ENCODE measurements around the gene NEMP2.

- TF ChIP-seq CTCF (IDR thresholded peaks at IDR 0.05) (no peak), POLR2AphosphoS5 (IDR thresholded peaks at IDR 0.05) (no peak), POLR2A (IDR thresholded peaks at IDR 0.05) (no peak), EP300 (IDR thresholded peaks at IDR 0.05) (no peak)
Observed at GRCh38 chr2:190455358-190456095, 79.0 kb downstream of the NEMP2 start.

All from suprapubic skin (tissue), 4 donors.